Endothelial cell of umbilical vein (primary cell): ENCODE measurements around the gene FNDC1. TPM values are rescaled to one million over a fixed set of nuclear protein-coding genes. Genes with fewer than 3 reads are reported as not detected.

Experiments
- BruUV-seq: library from RNA; stranded (reverse); fragments of 400-500 nt; replicated peaks from 2 replicates; lab custom pipeline; 2021; lab: Mats Ljungman, UMichigan
- CTCF ChIA-PET: fragments of 300-600, 350-600 bp; sonication (Branson Sonifier 250); formaldehyde crosslinking; loops from one replicate; lab custom pipeline; 2021; ENCODE audit warnings: antibody characterized with exemption, inconsistent platforms; lab: Charles Lee
- POLR2A ChIA-PET: fragments of 300-600, 350-600 bp; sonication (Branson Sonifier 250); formaldehyde crosslinking; loops from one replicate; lab custom pipeline; 2021; ENCODE audit warnings: antibody characterized with exemption, inconsistent platforms; lab: Charles Lee
- DNase-seq: peaks from one replicate; pipeline ENCODE4 v3.0.0-alpha.2; 2011; ENCODE audit warnings: low read depth, low spot score
- FAIRE-seq: peaks from 2 replicates; lab custom pipeline; 2011; peaks lifted over from hg19 to GRCh38; lab: Jason Lieb, UNC
- H2AFZ ChIP-seq: 2 replicates; pipeline ENCODE4 v1.6.0; 2012; ENCODE audit warnings: low read depth, low read length, control low read depth, inconsistent platforms
- H3K27ac ChIP-seq: 2 replicates; pipeline ENCODE4 v1.5.1; 2011; ENCODE audit warnings: low read depth, mild to moderate bottlenecking, control low read depth, low read length, moderate library complexity; ENCODE audit not compliant: insufficient read depth
- H3K27me3 ChIP-seq, 2 experiments: 2 replicates each; pipeline versions ENCODE4 v1.6.0 to v1.6.1; 2011; ENCODE audit warnings: low read length in 2 of 2, mixed read lengths in 1 of 2; ENCODE audit not compliant: control insufficient read depth in 2 of 2, insufficient read depth in 2 of 2
- H3K36me3 ChIP-seq, 2 experiments: 2 replicates in 1 of 2; 3 replicates in 1 of 2; pipeline ENCODE4 v1.5.1; 2011; ENCODE audit warnings: low read length in 2 of 2, mild to moderate bottlenecking in 1 of 2, moderate library complexity in 1 of 2; ENCODE audit not compliant: control insufficient read depth in 2 of 2, insufficient read depth in 2 of 2; ENCODE audit errors: extremely low read depth in 1 of 2
- H3K4me1 ChIP-seq: 3 replicates; pipeline ENCODE4 v1.5.1; 2011; ENCODE audit warnings: mild to moderate bottlenecking, low read length; ENCODE audit not compliant: control insufficient read depth, insufficient read depth; ENCODE audit errors: extremely low read depth
- H3K4me2 ChIP-seq: 2 replicates; pipeline ENCODE4 v1.6.1; 2011; ENCODE audit warnings: low read length, control low read depth, mixed read lengths; ENCODE audit not compliant: insufficient read depth
- H3K4me3 ChIP-seq, 3 experiments: fragments of 200-600 bp in 1 of 3; sonication (generic), shearing (Covaris generic) in 1 of 3; replicated peaks in 1 of 3; 2 replicates each; pipeline ENCODE4 v1.5.1; 2011 to 2016; ENCODE audit warnings: control low read depth in 3 of 3, low read length in 3 of 3, mild to moderate bottlenecking in 2 of 3, inconsistent platforms in 1 of 3, low read depth in 1 of 3, moderate library complexity in 1 of 3; ENCODE audit not compliant: insufficient read depth in 1 of 3
- H3K79me2 ChIP-seq: 2 replicates; pipeline ENCODE4 v1.6.0; 2012; ENCODE audit warnings: low read length, inconsistent platforms; ENCODE audit not compliant: control insufficient read depth, insufficient read depth
- H3K9ac ChIP-seq: replicated peaks from 2 replicates; pipeline ENCODE3; 2011; ENCODE audit warnings: low read length, control low read depth; ENCODE audit not compliant: insufficient read depth; ENCODE audit errors: extremely low read depth
- H3K9me1 ChIP-seq: replicated peaks from 3 replicates; pipeline ENCODE4 v1.6.0; 2011; ENCODE audit warnings: mild to moderate bottlenecking, low read length; ENCODE audit not compliant: control insufficient read depth, insufficient read depth; ENCODE audit errors: extremely low read depth
- H3K9me3 ChIP-seq: replicated peaks from 2 replicates; pipeline ENCODE4 v1.5.1; 2012; ENCODE audit warnings: low read length, inconsistent platforms; ENCODE audit not compliant: control insufficient read depth, insufficient read depth
- H4K20me1 ChIP-seq: replicated peaks from 2 replicates; pipeline ENCODE3; 2011; ENCODE audit warnings: mild to moderate bottlenecking, low read length; ENCODE audit not compliant: control insufficient read depth, insufficient read depth; ENCODE audit errors: extremely low read depth
- CTCF ChIP-seq, 2 donors: IDR thresholded peaks; 1 replicate in 1 of 2; 2 replicates in 1 of 2; pipeline ENCODE4 v1.5.1; 2011; ENCODE audit warnings: low read length in 2 of 2, mild to moderate bottlenecking in 2 of 2, moderate library complexity in 2 of 2, control low read depth in 1 of 2, inconsistent platforms in 1 of 2, low read depth in 1 of 2; ENCODE audit not compliant: insufficient read depth in 1 of 2; ENCODE audit errors: extremely low read depth in 1 of 2
- EZH2 ChIP-seq: IDR thresholded peaks from 2 replicates; pipeline ENCODE4 v1.6.1; 2012; ENCODE audit warnings: borderline replicate concordance, low read depth, mild to moderate bottlenecking, moderate library complexity, low read length, inconsistent platforms; ENCODE audit not compliant: severe bottlenecking
- FOS ChIP-seq: IDR thresholded peaks from 2 replicates; pipeline ENCODE4 v1.6.1; 2011; ENCODE audit warnings: mild to moderate bottlenecking, low read length, moderate library complexity, borderline replicate concordance; ENCODE audit not compliant: insufficient read depth
- GATA2 ChIP-seq: IDR thresholded peaks from 2 replicates; pipeline ENCODE4 v1.7.0; 2011; ENCODE audit warnings: low read depth, mild to moderate bottlenecking, moderate library complexity, mixed read lengths, low read length; ENCODE audit not compliant: insufficient read length, insufficient read depth
- JUN ChIP-seq: IDR thresholded peaks from 2 replicates; pipeline ENCODE4 v1.6.1; 2011; ENCODE audit warnings: borderline replicate concordance, low read depth; ENCODE audit not compliant: insufficient read length, insufficient read depth
- MAX ChIP-seq: IDR thresholded peaks from 2 replicates; pipeline ENCODE4 v1.6.1; 2011; ENCODE audit not compliant: insufficient read depth, insufficient read length
- MYC ChIP-seq: IDR thresholded peaks from one replicate; pipeline ENCODE4 v1.6.1; 2011; ENCODE audit warnings: mild to moderate bottlenecking, low read depth, low read length
- POLR2A ChIP-seq: IDR thresholded peaks from 2 replicates; pipeline ENCODE4 v1.6.1; 2012; ENCODE audit warnings: low read depth, mild to moderate bottlenecking, control low read depth, low read length
- POLR2AphosphoS5 ChIP-seq: IDR thresholded peaks from 2 replicates; pipeline ENCODE4 v1.6.1; 2012; ENCODE audit warnings: low read depth, mild to moderate bottlenecking, control low read depth, low read length, moderate library complexity; ENCODE audit not compliant: insufficient read depth
- dilution Hi-C: fragments of 300-500 bp; cut with MboI; formaldehyde crosslinking; loops from one replicate; pipeline ENCODE4 v1.15.0; 2019; ENCODE audit warnings: low sequenced_read_pairs; ENCODE audit not compliant: extremely low pct_ligation_motif_present
- intact Hi-C: fragments of 100-400 bp; cut with micrococcal nuclease; formaldehyde crosslinking; loops from one replicate; pipeline ENCODE4 v1.10.0; 2022
- polyA plus RNA-seq, 4 experiments: library from polyadenylated mRNA; depleted of rRNA in 3 of 4; stranded (reverse) in 3 of 4; unstranded in 1 of 4; fragments of >200 nt; gene quantifications; 2 replicates each; pipeline versions ENCODE4 v1.2.1 to v1.2.3, GENCODE V29; 2011 to 2012; ENCODE audit warnings: missing spikeins in 1 of 4
- total RNA-seq: library from RNA; stranded (reverse); gene quantifications from 2 replicates; pipeline ENCODE4 v1.2.3, GENCODE V29; 2021

Gene FNDC1
- total and polyA plus RNA-seq, 2 donors (not counting 3 experiments of a cell fraction or from before 2014, with no cell fraction given) = 0.04 TPM; not detected in 1

GRCh38 chr6:159307246-159307790 is 138.1 kb downstream of the FNDC1 start:
- no peaks in the 10 kb centered on the region for H3K36me3 ChIP-seq
- H3K4me3 ChIP-seq = no peak overlapping the region
- H3K27ac ChIP-seq = no peak overlapping the region
- intact Hi-C loops (no loop called here), dilution Hi-C loops (no loop called here)
- no peak overlapping the region for H3K9ac ChIP-seq
- no peaks in the 10 kb centered on the region for H3K9me1 ChIP-seq
- DNase-seq (no peak), FAIRE-seq (no peak)
- peaks cover 2% of the 10 kb centered on the region for H3K9me3 ChIP-seq
- no peaks in the 10 kb centered on the region for H3K79me2 ChIP-seq
- no peaks in the 10 kb centered on the region for H3K27me3 ChIP-seq
- POLR2A ChIA-PET = no interaction called here
- H2AFZ ChIP-seq = no peak overlapping the region
- H4K20me1 ChIP-seq = no peaks in the 10 kb centered on the region
- CTCF ChIA-PET = no interaction called here
- BruUV-seq = no TSS peak
- H3K4me2 ChIP-seq = no peak overlapping the region
- H3K4me1 ChIP-seq = no peaks in the 10 kb centered on the region
- TF ChIP-seq POLR2AphosphoS5 (no peak), JUN (no peak), MAX (no peak), GATA2 (no peak), POLR2A (no peak), CTCF (IDR thresholded peaks at IDR 0.05; ENCODE audit: extremely low read depth in 1 of 2, insufficient read depth in 1 of 2, low read depth in 1 of 2, low read length in 2 of 2) (no peak), EZH2 (no peak), MYC (no peak), FOS (no peak)
